Thyroid gland (tissue), 4 donors: ENCODE results near the gene PLA2G6. TPM values are rescaled to one million over a fixed set of nuclear protein-coding genes. Genes with fewer than 3 reads are reported as not detected.
A peak's percentile ranks its signal among the peaks of the same experiment; 100 is the strongest.
"Not testable (repeated sequence)": the region's sequence is repeated elsewhere in the genome, so short reads cannot be mapped to it uniquely, and the experiment has no call there.

ENCODE experiments used
- DNase-seq, 2 donors: peaks; one replicate each; pipeline ENCODE4 v3.0.0-alpha.2; 2019
- H3K27ac ChIP-seq, 3 donors: fragments of 200-600 bp; sonication (generic); 1 replicate in 2 of 3; 2 replicates in 1 of 3; pipeline ENCODE4 v1.5.1; 2016 to 2019; ENCODE audit warnings: mild to moderate bottlenecking in 1 of 3, moderate library complexity in 1 of 3
- H3K27me3 ChIP-seq: fragments of 200-600 bp; sonication (generic); one replicate; pipeline ENCODE4 v1.5.1; 2019
- H3K36me3 ChIP-seq, 2 donors: fragments of 200-600 bp; sonication (generic); one replicate each; pipeline ENCODE4 v1.5.1; 2016 to 2019
- H3K4me1 ChIP-seq, 2 donors: fragments of 200-600 bp; sonication (generic); one replicate each; pipeline ENCODE4 v1.5.1; 2017 to 2019
- H3K4me3 ChIP-seq, 3 donors: fragments of 200-600 bp; sonication (generic); replicated peaks in 1 of 3; 1 replicate in 2 of 3; 2 replicates in 1 of 3; pipeline ENCODE4 v1.5.1; 2016; ENCODE audit warnings: mild to moderate bottlenecking in 1 of 3
- H3K9me3 ChIP-seq: fragments of 200-600 bp; sonication (generic); one replicate; pipeline ENCODE4 v1.5.1; 2017
- CTCF ChIP-seq, 6 experiments: fragments of 200-600 bp in 3 of 6; fragments of 450-650 bp in 3 of 6; sonication (generic) in 3 of 6; IDR thresholded peaks; one replicate each; pipeline ENCODE4 v1.5.1; 2016 to 2019; ENCODE audit warnings: antibody characterized with exemption in 6 of 6, mild to moderate bottlenecking in 2 of 6, inconsistent platforms in 1 of 6, moderate library complexity in 1 of 6
- POLR2A ChIP-seq, 2 donors: fragments of 450-650 bp; IDR thresholded peaks; one replicate each; pipeline ENCODE4 v1.6.1; 2017; ENCODE audit warnings: antibody characterized with exemption in 2 of 2, mild to moderate bottlenecking in 2 of 2, moderate library complexity in 1 of 2
- WGBS, 2 donors: methylation state at CpG; one replicate each; pipeline ENCODE4 v1.1.5; 2017; 5-methylcytosine and 5-hydroxymethylcytosine counted together
- intact Hi-C: fragments of 100-400 bp; cut with DNase I; formaldehyde crosslinking; loops from one replicate; pipeline ENCODE4 v1.15.1; 2023
- total RNA-seq, 4 donors: library from RNA; depleted of rRNA; stranded (reverse); fragments of >200 nt; gene quantifications; one replicate each; pipeline ENCODE4 v1.2.3, GENCODE V29; 2016

The PLA2G6 gene
- total RNA-seq, 4 donors from 2014 or later, result 106 to 122 (median 112) TPM

DNA sequence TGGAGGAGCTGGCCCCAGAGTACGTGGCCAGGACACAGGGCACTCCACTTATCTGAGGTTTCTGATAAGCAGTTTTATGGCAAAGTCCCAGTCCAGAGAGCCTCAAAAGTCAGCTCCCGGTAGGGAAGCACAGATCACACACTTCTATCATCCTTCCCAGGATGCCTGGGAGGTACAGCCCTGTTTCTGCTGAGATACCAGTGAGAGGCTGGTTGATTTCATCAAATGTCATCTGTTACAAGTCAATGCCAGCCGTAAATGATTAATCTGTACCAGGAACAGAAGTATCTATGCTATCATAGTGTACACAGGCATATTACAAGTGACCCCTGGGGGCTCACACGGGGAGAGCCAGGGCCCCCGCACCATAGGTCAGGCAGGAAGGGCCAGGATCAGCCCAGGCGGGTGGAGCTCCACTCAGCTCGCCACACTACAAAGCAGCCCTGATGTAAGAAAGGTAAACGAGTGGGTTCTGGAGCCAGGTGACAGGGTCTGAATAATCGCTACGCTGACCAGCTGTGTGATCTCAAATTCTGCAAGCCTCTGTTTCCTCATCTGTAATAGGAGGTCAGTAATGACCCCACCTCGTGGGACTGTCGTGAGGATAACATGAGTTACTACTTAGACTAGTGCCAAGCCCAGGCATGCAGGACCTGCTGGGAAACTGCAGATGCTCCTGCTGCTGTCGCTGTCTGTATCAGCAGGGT lies 17.6 kb downstream of the PLA2G6 start:
- H3K36me3 ChIP-seq, result no peaks in the 10 kb centered on the region
- H3K4me3 ChIP-seq, result no peak overlapping the region
- intact Hi-C loops, result no loop called here
- no peaks in the 10 kb centered on the region for H3K9me3 ChIP-seq
- WGBS, 2 donors, result 75 to 81% methylated on average over 12 to 13 of the region's 13 CpGs
- TF ChIP-seq CTCF (IDR thresholded peaks at IDR 0.05), result no peak
- TF ChIP-seq POLR2A (IDR thresholded peaks at IDR 0.05), result no peak
- DNase-seq, result no peak
- no peaks in the 10 kb centered on the region for H3K27me3 ChIP-seq
- peak overlapping the region in 2 of 3 donors; percentile 11 to 36 for H3K27ac ChIP-seq
- peaks cover 27 to 32% of the 10 kb centered on the region in 2 donors for H3K4me1 ChIP-seq

- Histone ChIP-seq H3K4me3 (no peak overlapping the region), H3K9me3 (no peaks in the 10 kb centered on the region), H3K36me3 (no peaks in the 10 kb centered on the region), H3K27me3 (no peaks in the 10 kb centered on the region), H3K27ac (peak overlapping the region in 1 of 3 donors; percentile 11), H3K4me1 (peaks cover 23 to 24% of the 10 kb centered on the region in 2 donors)
- 88 to 91% methylated on average over 14 of the region's 14 CpGs for WGBS, 2 donors
- TF ChIP-seq CTCF (IDR thresholded peaks at IDR 0.05) (no peak), POLR2A (IDR thresholded peaks at IDR 0.05) (no peak)
- intact Hi-C loops, result no loop called here
- no peak for DNase-seq
These were observed 18.5 kb downstream of the PLA2G6 start for GRCh38 chr22:38162881-38163843.

- Histone ChIP-seq H3K27me3 (no peaks in the 10 kb centered on the region), H3K4me1 (peaks cover 17 to 22% of the 10 kb centered on the region in 2 donors), H3K4me3 (no peak overlapping the region), H3K36me3 (no peaks in the 10 kb centered on the region), H3K9me3 (no peaks in the 10 kb centered on the region), H3K27ac (no peak overlapping the region)
- TF ChIP-seq POLR2A (IDR thresholded peaks at IDR 0.05) (no peak), CTCF (IDR thresholded peaks at IDR 0.05) (no peak)
- 91 to 95% methylated on average over 1 of the region's 1 CpG for WGBS, 2 donors
- DNase-seq, result no peak
- intact Hi-C loops, result no loop called here
These were observed 25.9 kb downstream of the PLA2G6 start for GRCh38 chr22:38155703-38156102.

GRCh38 chr22:38154563-38154915 lies 27.1 kb downstream of the PLA2G6 start:
- H3K27me3 ChIP-seq, intact Hi-C loops, H3K9me3 ChIP-seq, H3K36me3 ChIP-seq, DNase-seq, H3K4me3 ChIP-seq: not testable (repeated sequence)
- Histone ChIP-seq H3K27ac (peak overlapping the region in 1 of 3 donors; percentile 35), H3K4me1 (peaks cover 28 to 32% of the 10 kb centered on the region in 2 donors)
- 73 to 80% methylated on average over 1 of the region's 1 CpG for WGBS, 2 donors

GRCh38 chr22:38153821-38154562 lies 27.6 kb downstream of the PLA2G6 start:
- H3K27me3 ChIP-seq, result no peaks in the 10 kb centered on the region
- DNase-seq, result peak; percentile 50 to 59
- no peak overlapping the region for H3K4me3 ChIP-seq
- WGBS, 2 donors, result 47 to 70% methylated on average over 3 of the region's 4 CpGs
- no peaks in the 10 kb centered on the region for H3K36me3 ChIP-seq
- peak overlapping the region; percentile 3 to 44 (median 35) for H3K27ac ChIP-seq
- H3K4me1 ChIP-seq, result peaks cover 28 to 33% of the 10 kb centered on the region in 2 donors
- TF ChIP-seq POLR2A (IDR thresholded peaks at IDR 0.05), result no peak
- no peak for TF ChIP-seq CTCF (IDR thresholded peaks at IDR 0.05)
- no peaks in the 10 kb centered on the region for H3K9me3 ChIP-seq
- intact Hi-C loops, result no loop called here
